H9 (cell line): ENCODE data around the gene NCKAP5. TPM values are rescaled to one million over a fixed set of nuclear protein-coding genes. Genes with fewer than 3 reads are reported as not detected.

ENCODE experiments used
- DNase-seq: peaks from one replicate; pipeline ENCODE4 v3.0.0-alpha.2; 2017
- H2AFZ ChIP-seq: one replicate; pipeline ENCODE4 v1.6.1; 2013; ENCODE audit warnings: mild to moderate bottlenecking, low read length, control low read depth, moderate library complexity
- H2AK5ac ChIP-seq: 2 replicates; pipeline ENCODE4 v1.6.1; 2013; ENCODE audit warnings: low read length, control low read depth, mixed read lengths; ENCODE audit not compliant: insufficient read length
- H2BK120ac ChIP-seq: one replicate; pipeline ENCODE4 v1.6.1; 2013; ENCODE audit warnings: low read depth, mild to moderate bottlenecking, low read length, control low read depth, inconsistent platforms; ENCODE audit not compliant: poor library complexity, severe bottlenecking
- H2BK12ac ChIP-seq: 2 replicates; pipeline ENCODE4 v1.6.1; 2013; ENCODE audit warnings: low read length, control low read depth, mixed read lengths, low read depth; ENCODE audit not compliant: insufficient read length
- H2BK15ac ChIP-seq: 2 replicates; pipeline ENCODE4 v1.6.1; 2013; ENCODE audit warnings: low read depth, low read length, control low read depth
- H2BK20ac ChIP-seq: one replicate; pipeline ENCODE4 v1.6.1; 2013; ENCODE audit warnings: low read depth, mild to moderate bottlenecking, low read length, control low read depth, inconsistent platforms; ENCODE audit not compliant: poor library complexity, severe bottlenecking
- H2BK5ac ChIP-seq: 2 replicates; pipeline ENCODE4 v1.6.1; 2013; ENCODE audit warnings: low read length, control low read depth, mixed read lengths; ENCODE audit not compliant: insufficient read length
- H3K14ac ChIP-seq: 2 replicates; pipeline ENCODE4 v1.6.1; 2013; ENCODE audit warnings: low read length, control low read depth; ENCODE audit not compliant: insufficient read depth
- H3K18ac ChIP-seq: 2 replicates; pipeline ENCODE4 v1.6.1; 2013; ENCODE audit warnings: low read depth, mild to moderate bottlenecking, mixed read lengths, low read length, control low read depth; ENCODE audit not compliant: insufficient read length
- H3K23ac ChIP-seq: 2 replicates; pipeline ENCODE4 v1.6.1; 2013; ENCODE audit warnings: low read length, control low read depth, mixed read lengths, low read depth; ENCODE audit not compliant: insufficient read length
- H3K23me2 ChIP-seq: 2 replicates; pipeline ENCODE4 v1.6.1; 2013; ENCODE audit warnings: low read depth, mild to moderate bottlenecking, mixed read lengths, low read length, control low read depth; ENCODE audit not compliant: insufficient read length, poor library complexity, severe bottlenecking
- H3K27ac ChIP-seq: 2 replicates; pipeline ENCODE4 v1.5.1; 2013; ENCODE audit warnings: low read length, control low read depth, mixed read lengths, low read depth; ENCODE audit not compliant: insufficient read length
- H3K27me3 ChIP-seq: 2 replicates; pipeline ENCODE4 v1.6.1; 2013; ENCODE audit warnings: low read length, control low read depth, inconsistent platforms; ENCODE audit not compliant: insufficient read depth
- H3K4ac ChIP-seq: 2 replicates; pipeline ENCODE4 v1.6.1; 2013; ENCODE audit warnings: low read depth, mild to moderate bottlenecking, control low read depth, inconsistent platforms, low read length, moderate library complexity
- H3K4me1 ChIP-seq: 2 replicates; pipeline ENCODE4 v1.6.1; 2013; ENCODE audit warnings: low read length, control low read depth, inconsistent platforms; ENCODE audit not compliant: insufficient read depth
- H3K4me2 ChIP-seq: 2 replicates; pipeline ENCODE4 v1.6.1; 2013; ENCODE audit warnings: low read length, control low read depth, mixed read lengths; ENCODE audit not compliant: insufficient read length, insufficient read depth
- H3K56ac ChIP-seq: 2 replicates; pipeline ENCODE4 v1.6.1; 2013; ENCODE audit warnings: low read depth, mild to moderate bottlenecking, mixed read lengths, low read length, control low read depth; ENCODE audit not compliant: insufficient read length
- H3K79me1 ChIP-seq: 2 replicates; pipeline ENCODE4 v1.6.1; 2013; ENCODE audit warnings: low read depth, mild to moderate bottlenecking, moderate library complexity, low read length, control low read depth, inconsistent platforms; ENCODE audit not compliant: insufficient read depth, poor library complexity, severe bottlenecking
- H3K79me2 ChIP-seq: 2 replicates; pipeline ENCODE4 v1.6.1; 2013; ENCODE audit warnings: low read length, control low read depth, inconsistent platforms; ENCODE audit not compliant: insufficient read depth
- H3K9ac ChIP-seq: 2 replicates; pipeline ENCODE4 v1.6.1; 2013; ENCODE audit warnings: low read length, control low read depth, mixed read lengths; ENCODE audit not compliant: insufficient read length; ENCODE audit errors: extremely low read depth
- H3K9me3 ChIP-seq: one replicate; pipeline ENCODE4 v1.6.1; 2013; ENCODE audit warnings: low read depth, low read length, inconsistent platforms; ENCODE audit not compliant: control insufficient read depth
- H3T11ph ChIP-seq: one replicate; pipeline ENCODE4 v1.6.1; 2013; ENCODE audit warnings: mild to moderate bottlenecking, low read length, control low read depth, inconsistent platforms
- H4K20me1 ChIP-seq: one replicate; pipeline ENCODE4 v1.6.1; 2013; ENCODE audit not compliant: control insufficient read depth, insufficient read length, insufficient read depth
- H4K5ac ChIP-seq: 2 replicates; pipeline ENCODE4 v1.6.1; 2013; ENCODE audit warnings: low read depth, mild to moderate bottlenecking, mixed read lengths, low read length, control low read depth; ENCODE audit not compliant: insufficient read length
- H4K8ac ChIP-seq: replicated peaks from 2 replicates; pipeline ENCODE4 v1.6.1; 2013; ENCODE audit warnings: low read length, control low read depth, mixed read lengths, low read depth; ENCODE audit not compliant: insufficient read length
- H4K91ac ChIP-seq: 2 replicates; pipeline ENCODE4 v1.6.1; 2013; ENCODE audit warnings: low read depth, mild to moderate bottlenecking, moderate library complexity, mixed read lengths, low read length, control low read depth; ENCODE audit not compliant: insufficient read length
- H3K27ac Mint-ChIP-seq, 3 experiments: 2 replicates in 2 of 3; 3 replicates in 1 of 3; pipeline ENCODE4 v1.8.0; 2020 to 2021; ENCODE audit warnings: mixed read lengths in 3 of 3, mild to moderate bottlenecking in 1 of 3, moderate library complexity in 1 of 3
- H3K27me3 Mint-ChIP-seq: 2 replicates; pipeline ENCODE4 v1.8.0; 2021; ENCODE audit warnings: low read depth, mild to moderate bottlenecking, moderate library complexity, mixed read lengths
- H3K36me3 Mint-ChIP-seq, 3 experiments: 2 replicates in 2 of 3; 3 replicates in 1 of 3; pipeline ENCODE4 v1.8.0; 2020 to 2021; ENCODE audit warnings: low read depth in 3 of 3, mixed read lengths in 3 of 3; ENCODE audit not compliant: insufficient read depth in 1 of 3
- H3K4me1 Mint-ChIP-seq, 2 experiments: 2 replicates each; pipeline ENCODE4 v1.8.0; 2020; ENCODE audit warnings: mixed read lengths in 2 of 2
- H3K4me3 Mint-ChIP-seq, 2 experiments: 2 replicates in 1 of 2; 3 replicates in 1 of 2; pipeline ENCODE4 v1.8.0; 2020 to 2021; ENCODE audit warnings: mild to moderate bottlenecking in 2 of 2, mixed read lengths in 2 of 2, moderate library complexity in 1 of 2
- H3K9me3 Mint-ChIP-seq, 2 experiments: 2 replicates in 1 of 2; 3 replicates in 1 of 2; pipeline ENCODE4 v1.8.0; 2020; ENCODE audit warnings: mild to moderate bottlenecking in 2 of 2, mixed read lengths in 2 of 2, moderate library complexity in 1 of 2
- CTCF ChIP-seq: fragments of 200-600 bp; sonication (generic); conservative IDR thresholded peaks from 3 replicates; pipeline ENCODE4 v1.8.0; 2021; ENCODE audit warnings: antibody characterized with exemption, mild to moderate bottlenecking
- WGBS: extraction: QIAGEN DNeasy Blood & Tissue Kit; methylation state at CpG from one replicate; pipeline ENCODE4 v1.1.7; 2013; ENCODE audit warnings: missing lambda C conversion rate, low lambda C conversion rate, mixed read lengths; ENCODE audit not compliant: insufficient read length; ENCODE audit errors: extremely low coverage; 5-methylcytosine and 5-hydroxymethylcytosine counted together
- total RNA-seq: library from RNA; stranded (reverse); gene quantifications from 2 replicates; pipeline ENCODE4 v1.2.1, GENCODE V29; 2021

The NCKAP5 gene
- total RNA-seq, 1 experiment from 2014 or later: 0.26 TPM

GRCh38 chr2:132984731-132985130, 583.5 kb downstream of the NCKAP5 start:
- H3K27me3 Mint-ChIP-seq: no peaks in the 10 kb centered on the region
- H2BK20ac ChIP-seq: no peak overlapping the region
- DNase-seq: no peak
- no peak overlapping the region for H2AK5ac ChIP-seq
- no peak overlapping the region for H3K56ac ChIP-seq
- no peak overlapping the region for H3K23ac ChIP-seq
- no peaks in the 10 kb centered on the region for H3K4me1 Mint-ChIP-seq
- no peaks in the 10 kb centered on the region for H3K79me1 ChIP-seq
- H3K23me2 ChIP-seq: no peaks in the 10 kb centered on the region
- H3K79me2 ChIP-seq: no peaks in the 10 kb centered on the region
- H4K91ac ChIP-seq: no peak overlapping the region
- no peak overlapping the region for H3K18ac ChIP-seq
- no peak overlapping the region for H4K8ac ChIP-seq
- no peaks in the 10 kb centered on the region for H3K9me3 Mint-ChIP-seq
- H3K9me3 ChIP-seq: no peaks in the 10 kb centered on the region
- no peaks in the 10 kb centered on the region for H4K20me1 ChIP-seq
- H3K27ac Mint-ChIP-seq: no peak overlapping the region
- H2BK5ac ChIP-seq: no peak overlapping the region
- H4K5ac ChIP-seq: no peak overlapping the region
- H3T11ph ChIP-seq: no peak overlapping the region
- no peak overlapping the region for H3K27ac ChIP-seq
- H2BK12ac ChIP-seq: no peak overlapping the region
- H3K14ac ChIP-seq: no peak overlapping the region
- no peaks in the 10 kb centered on the region for H3K4me1 ChIP-seq
- H3K4ac ChIP-seq: no peak overlapping the region
- H2AFZ ChIP-seq: no peak overlapping the region
- H3K4me3 Mint-ChIP-seq: no peak overlapping the region
- no peak overlapping the region for H2BK15ac ChIP-seq
- no peak overlapping the region for H3K4me2 ChIP-seq
- TF ChIP-seq CTCF: no peak
- no peaks in the 10 kb centered on the region for H3K36me3 Mint-ChIP-seq
- no peaks in the 10 kb centered on the region for H3K27me3 ChIP-seq
- no peak overlapping the region for H3K9ac ChIP-seq
- H2BK120ac ChIP-seq: no peak overlapping the region
- WGBS: no CpG with 5 or more reads among the region's 2 CpGs
